Fibroblast of mammary gland (primary cell): Measurements from ENCODE around the gene CRISPLD2.

Experiments used
- DNase-seq: peaks from one replicate; pipeline ENCODE4 v3.0.0-alpha.2; 2010; ENCODE audit warnings: low read depth
- H3K4me3 ChIP-seq: 2 replicates; pipeline ENCODE4 v1.5.1; 2011; ENCODE audit warnings: low read depth, mild to moderate bottlenecking, low read length, moderate library complexity; ENCODE audit not compliant: control insufficient read depth
- CTCF ChIP-seq: conservative IDR thresholded peaks from 2 replicates; pipeline ENCODE4 v1.5.1; 2011; ENCODE audit warnings: low read depth, low read length, inconsistent platforms; ENCODE audit not compliant: control insufficient read depth, insufficient read depth

The CRISPLD2 gene

GRCh38 chr16:84859681-84860080, 39.9 kb downstream of the CRISPLD2 start:
- no peak for TF ChIP-seq CTCF
- no peak overlapping the region for H3K4me3 ChIP-seq
- no peak for DNase-seq

GRCh38 chr16:84860383-84860782, 40.6 kb downstream of the CRISPLD2 start:
- no peak for DNase-seq
- TF ChIP-seq CTCF: no peak
- no peak overlapping the region for H3K4me3 ChIP-seq

GRCh38 chr16:84861671-84862070, 41.9 kb downstream of the CRISPLD2 start:
- no peak for TF ChIP-seq CTCF
- H3K4me3 ChIP-seq: no peak overlapping the region
- no peak for DNase-seq

GRCh38 chr16:84862804-84863480, 43.2 kb downstream of the CRISPLD2 start:
- TF ChIP-seq CTCF: no peak
- DNase-seq: no peak

GRCh38 chr16:84863481-84863814, 43.7 kb downstream of the CRISPLD2 start:
- DNase-seq: no peak
- H3K4me3 ChIP-seq: no peak overlapping the region
- TF ChIP-seq CTCF: no peak

More at GRCh38 chr16:84862804-84863480, 43.2 kb downstream of the CRISPLD2 start:
- H3K4me3 ChIP-seq: no peak overlapping the region

- no peak for DNase-seq
- H3K4me3 ChIP-seq: no peak overlapping the region
- no peak for TF ChIP-seq CTCF
Measured at GRCh38 chr16:84864326-84864955, 44.7 kb downstream of the CRISPLD2 start.
